ENCODE data around the gene F7. TPM values are rescaled to one million over a fixed set of nuclear protein-coding genes. Genes with fewer than 3 reads are reported as not detected.
"Not testable (repeated sequence)": the region's sequence is repeated elsewhere in the genome, so short reads cannot be mapped to it uniquely, and the experiment has no call there.

F7 gene
- total RNA-seq, 1 experiment from 2014 or later, result 0.11 TPM

DNA sequence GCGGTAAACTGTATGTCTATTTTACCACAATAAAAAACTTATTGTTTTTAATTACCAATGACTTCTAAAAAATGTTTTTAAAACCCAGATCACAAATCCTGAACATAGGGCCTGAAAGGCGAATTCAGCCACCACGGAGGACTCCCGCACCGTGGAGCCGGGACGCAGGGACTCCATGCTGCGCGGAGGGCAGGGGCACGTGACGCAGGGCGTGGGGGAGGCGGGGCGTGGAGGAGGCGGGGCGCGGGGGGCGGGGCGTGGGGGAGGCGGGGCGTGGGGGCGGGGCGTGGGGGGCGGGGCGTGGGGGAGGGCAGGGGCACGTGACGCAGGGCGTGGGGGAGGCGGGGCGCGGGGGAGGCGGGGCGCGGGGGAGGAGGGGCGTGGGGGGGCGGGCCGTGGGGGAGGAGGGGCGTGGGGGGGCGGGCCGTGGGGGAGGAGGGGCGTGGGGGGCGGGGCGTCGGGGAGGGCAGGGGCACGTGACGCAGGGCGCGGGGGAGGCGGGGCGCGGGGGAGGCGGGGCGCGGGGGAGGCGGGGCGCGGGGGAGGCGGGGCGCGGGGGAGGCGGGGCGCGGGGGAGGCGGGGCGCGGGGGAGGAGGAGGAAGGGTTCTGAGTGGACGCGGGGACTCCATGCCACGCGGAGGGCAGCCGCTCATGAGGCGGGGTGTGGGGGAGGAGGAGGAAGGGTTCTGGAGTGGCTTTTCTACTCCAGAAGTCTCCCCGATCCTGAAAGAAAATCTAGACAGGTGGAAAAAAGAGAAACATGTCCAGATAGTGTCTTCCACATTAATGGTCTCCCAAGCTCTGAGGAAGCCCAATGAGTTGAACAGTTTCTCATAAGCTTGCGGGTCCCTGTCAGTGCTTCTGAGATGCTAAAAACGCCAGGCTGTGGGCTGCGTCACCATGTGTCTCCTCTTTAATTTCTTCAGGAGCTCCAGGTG is 48.5 kb downstream of the F7 start:
- DNase-seq (ENCODE audit: low read depth), result peak; percentile 66

DNA sequence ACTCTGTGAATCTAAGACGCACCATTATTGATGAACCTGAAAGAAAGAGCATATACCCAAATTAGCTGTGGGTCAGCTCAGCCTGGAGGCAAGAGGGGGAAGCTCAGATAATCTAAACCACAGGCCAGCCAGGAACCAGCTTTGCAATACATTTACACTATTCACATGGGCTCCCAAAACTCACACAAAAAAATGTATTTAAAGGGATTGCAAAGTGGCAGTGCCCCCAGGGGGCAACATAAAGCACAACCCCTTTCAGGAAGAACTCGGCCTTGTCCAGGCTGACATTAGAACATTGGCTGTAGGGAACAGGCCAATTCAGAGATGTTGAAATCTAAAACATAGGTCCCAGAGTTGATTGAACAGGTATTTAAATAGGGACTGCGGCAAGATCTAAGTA is 49.6 kb downstream of the F7 start:
- no peak for DNase-seq (ENCODE audit: low read depth)

DNA sequence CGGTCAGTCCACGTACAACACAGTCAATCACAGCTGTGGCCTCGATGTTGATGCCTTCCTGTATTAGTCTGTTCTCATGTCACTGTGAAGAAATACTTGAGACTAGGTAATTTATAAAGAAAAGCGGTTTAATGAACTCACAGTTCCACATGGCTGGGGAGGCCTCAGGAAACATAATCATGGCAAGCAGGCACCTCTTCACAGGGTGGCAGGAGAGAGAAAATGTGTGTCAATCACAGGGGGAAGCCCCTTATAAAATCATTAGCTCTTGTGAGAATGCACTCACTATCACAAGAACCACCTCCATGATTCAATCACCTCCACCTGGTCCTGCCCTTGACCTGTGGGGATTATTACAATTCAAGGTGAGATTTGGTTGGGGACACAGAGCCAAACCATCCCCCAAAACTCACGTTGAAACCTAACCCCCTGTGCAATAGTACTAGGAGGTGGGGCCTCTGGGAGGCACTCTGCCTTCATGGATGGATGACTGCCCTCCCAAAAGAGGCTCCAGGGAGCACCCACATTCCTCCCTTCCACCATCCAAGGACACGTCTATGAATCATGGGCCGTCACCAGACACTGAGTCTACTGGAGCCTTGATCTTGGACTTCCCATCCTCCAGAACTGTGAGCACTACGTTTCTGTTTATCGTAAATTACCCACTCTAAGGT is 50.5 kb downstream of the F7 start:
- no peak for DNase-seq (ENCODE audit: low read depth)

GRCh38 chr13:113157206-113157928 is 51.8 kb downstream of the F7 start:
- DNase-seq (ENCODE audit: low read depth), result peak; percentile 10

DNA sequence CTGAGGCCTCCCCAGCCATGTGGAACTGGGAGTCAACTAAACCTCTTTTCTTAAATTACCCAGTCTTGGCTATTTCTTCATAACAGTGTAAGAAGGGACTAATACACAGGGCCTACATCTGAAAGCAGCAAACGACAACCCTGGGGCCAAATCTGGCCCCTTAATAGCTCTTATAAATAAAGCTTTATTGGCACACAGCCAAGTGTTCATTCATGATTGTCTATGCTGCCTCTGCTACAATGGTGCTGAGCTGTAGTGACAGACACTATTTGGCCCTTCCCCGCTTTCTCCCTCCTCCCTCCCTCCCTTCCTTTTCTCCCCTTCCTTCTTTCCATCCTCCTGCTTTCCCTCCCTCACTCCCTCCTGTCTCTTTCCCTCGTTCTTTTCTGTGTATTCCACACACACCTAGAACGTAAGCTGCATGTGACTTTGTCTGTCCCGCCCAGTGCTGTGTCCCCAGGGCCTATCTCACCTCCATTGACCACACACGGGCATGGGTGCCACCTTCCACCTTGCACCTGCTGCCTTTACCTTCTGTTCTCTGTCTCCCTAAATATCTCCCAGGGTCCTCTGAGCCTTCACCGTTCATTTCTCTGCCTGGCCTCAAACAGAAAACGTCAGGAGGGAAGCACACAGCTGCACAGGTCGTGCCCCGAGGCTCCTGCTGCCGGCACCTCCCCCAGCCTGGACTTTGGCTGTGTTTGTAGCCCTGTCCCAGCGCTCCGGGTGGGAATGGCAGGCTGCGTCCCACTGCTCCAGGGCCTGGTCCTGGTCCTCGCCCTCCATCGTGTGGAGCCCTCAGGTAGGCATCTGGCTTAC is 52.5 kb downstream of the F7 start, which contains the start of gene PROZ:
TSS of gene PROZ (plus strand) at position 720 of the 819 bp plus-strand sequence. CDS start at position 733, 13 bp downstream.
- no peak for DNase-seq (ENCODE audit: low read depth)

DNA sequence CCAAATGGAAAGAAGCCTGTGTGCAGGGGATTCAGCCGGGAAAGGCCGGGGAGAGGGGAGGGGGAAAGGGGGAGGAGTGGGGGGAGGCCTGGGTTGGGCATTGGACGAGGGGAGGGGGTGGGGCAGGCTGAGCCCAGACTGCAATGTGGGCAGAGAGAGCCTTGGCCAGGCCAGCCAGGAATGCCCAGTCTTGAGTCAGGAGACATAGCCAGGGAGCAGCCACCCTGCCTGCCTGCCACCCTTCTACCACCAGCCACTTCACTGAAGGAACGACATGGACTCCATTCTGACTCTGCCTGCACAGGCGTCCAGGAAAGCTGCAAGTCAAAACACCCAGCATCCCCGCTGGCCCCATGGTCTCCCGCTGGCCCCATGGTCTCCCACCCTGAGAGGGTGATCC is 53.4 kb downstream of the F7 start:
- DNase-seq (ENCODE audit: low read depth), result no peak

GRCh38 chr13:113159701-113160100 is 54.1 kb downstream of the F7 start:
- DNase-seq (ENCODE audit: low read depth), result no peak

DNA sequence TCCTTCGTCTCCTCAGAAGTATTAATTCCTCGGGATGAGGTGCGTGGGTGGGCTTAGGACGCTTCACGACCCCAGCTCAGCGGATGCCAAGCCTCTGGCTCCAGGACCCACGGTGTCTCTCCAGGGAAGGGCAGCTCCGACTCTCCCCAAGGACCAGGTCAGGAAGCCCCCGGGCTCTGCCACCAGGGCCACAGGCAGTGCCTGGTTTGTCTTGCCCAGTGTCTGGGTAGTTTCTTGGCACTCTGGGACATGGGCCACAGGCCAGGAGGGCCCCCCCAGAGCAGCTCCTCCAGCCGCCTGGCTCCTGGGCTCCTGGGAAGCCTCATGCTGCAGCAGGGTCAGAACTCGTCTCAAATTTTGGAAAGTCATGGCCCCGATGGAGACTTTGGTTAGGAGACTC is 55.4 kb downstream of the F7 start:
- no peak for DNase-seq (ENCODE audit: low read depth)

GRCh38 chr13:113161433-113161832 is 55.8 kb downstream of the F7 start:
- no peak for DNase-seq (ENCODE audit: low read depth)

DNA sequence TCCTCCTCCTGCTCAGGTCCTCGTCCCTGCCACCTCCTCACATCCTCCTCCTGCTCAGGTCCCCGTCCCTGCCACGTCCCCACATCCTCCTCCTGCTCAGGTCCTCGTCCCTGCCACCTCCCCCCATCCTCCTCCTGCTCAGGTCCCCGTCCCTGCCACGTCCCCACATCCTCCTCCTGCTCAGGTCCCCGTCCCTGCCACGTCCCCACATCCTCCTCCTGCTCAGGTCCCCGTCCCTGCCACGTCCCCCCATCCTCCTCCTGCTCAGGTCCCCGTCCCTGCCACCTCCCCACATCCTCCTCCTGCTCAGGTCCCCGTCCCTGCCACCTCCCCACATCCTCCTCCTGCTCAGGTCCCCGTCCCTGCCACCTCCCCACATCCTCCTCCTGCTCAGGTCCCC is 56.4 kb downstream of the F7 start:
- not testable (repeated sequence) for DNase-seq (ENCODE audit: low read depth)

- no peak for DNase-seq (ENCODE audit: low read depth)
Measured at GRCh38 chr13:113162783-113163685, 57.4 kb downstream of the F7 start.

GRCh38 chr13:113164492-113164891 is 58.9 kb downstream of the F7 start:
- no peak for DNase-seq (ENCODE audit: low read depth)

- DNase-seq (ENCODE audit: low read depth), result no peak
Measured at GRCh38 chr13:113166266-113166665, 60.7 kb downstream of the F7 start.

- no peak for DNase-seq (ENCODE audit: low read depth)
Measured at GRCh38 chr13:113166681-113167080, 61.1 kb downstream of the F7 start.

DNA sequence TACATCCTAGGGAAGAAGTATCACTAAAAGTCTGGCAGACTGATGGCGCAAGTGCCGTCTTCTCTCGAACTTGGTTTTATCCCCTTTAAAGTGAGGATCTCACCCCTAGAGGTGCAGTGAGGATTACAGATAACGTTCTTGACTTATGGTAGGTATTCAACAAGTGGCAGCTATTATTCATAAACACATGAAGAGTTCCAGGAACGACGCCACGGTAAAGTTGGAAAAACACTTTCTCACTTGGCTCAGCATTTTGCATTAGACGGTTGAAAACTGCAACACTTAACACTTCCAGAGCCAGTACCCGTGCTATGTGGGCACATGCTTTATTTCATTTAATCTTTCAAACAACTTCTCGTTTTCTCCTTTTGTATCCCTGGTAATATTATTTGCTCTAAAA is 61.6 kb downstream of the F7 start:
- no peak for DNase-seq (ENCODE audit: low read depth)

GRCh38 chr13:113167575-113167974 is 62.0 kb downstream of the F7 start:
- no peak for DNase-seq (ENCODE audit: low read depth)

DNA sequence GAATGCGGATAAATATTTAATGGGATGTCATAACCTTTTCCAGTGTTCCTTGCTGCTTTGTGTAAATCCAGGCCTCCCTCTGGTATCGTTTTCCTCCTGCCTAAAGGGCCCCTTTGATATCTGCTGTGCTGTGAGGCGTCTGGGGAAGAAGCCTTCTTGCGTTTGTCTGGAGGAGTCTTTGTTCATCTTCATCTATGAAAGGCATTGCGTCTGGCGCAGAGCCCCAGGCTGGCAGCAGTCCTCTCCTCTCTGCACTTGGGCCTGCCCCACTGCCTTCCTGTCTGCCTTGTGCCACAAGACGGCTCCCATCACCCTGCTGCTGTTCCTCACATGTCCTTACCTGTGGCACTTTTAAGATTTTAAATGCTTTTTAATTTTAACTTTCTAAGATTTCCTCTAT is 62.6 kb downstream of the F7 start:
- DNase-seq (ENCODE audit: low read depth), result no peak

DNA sequence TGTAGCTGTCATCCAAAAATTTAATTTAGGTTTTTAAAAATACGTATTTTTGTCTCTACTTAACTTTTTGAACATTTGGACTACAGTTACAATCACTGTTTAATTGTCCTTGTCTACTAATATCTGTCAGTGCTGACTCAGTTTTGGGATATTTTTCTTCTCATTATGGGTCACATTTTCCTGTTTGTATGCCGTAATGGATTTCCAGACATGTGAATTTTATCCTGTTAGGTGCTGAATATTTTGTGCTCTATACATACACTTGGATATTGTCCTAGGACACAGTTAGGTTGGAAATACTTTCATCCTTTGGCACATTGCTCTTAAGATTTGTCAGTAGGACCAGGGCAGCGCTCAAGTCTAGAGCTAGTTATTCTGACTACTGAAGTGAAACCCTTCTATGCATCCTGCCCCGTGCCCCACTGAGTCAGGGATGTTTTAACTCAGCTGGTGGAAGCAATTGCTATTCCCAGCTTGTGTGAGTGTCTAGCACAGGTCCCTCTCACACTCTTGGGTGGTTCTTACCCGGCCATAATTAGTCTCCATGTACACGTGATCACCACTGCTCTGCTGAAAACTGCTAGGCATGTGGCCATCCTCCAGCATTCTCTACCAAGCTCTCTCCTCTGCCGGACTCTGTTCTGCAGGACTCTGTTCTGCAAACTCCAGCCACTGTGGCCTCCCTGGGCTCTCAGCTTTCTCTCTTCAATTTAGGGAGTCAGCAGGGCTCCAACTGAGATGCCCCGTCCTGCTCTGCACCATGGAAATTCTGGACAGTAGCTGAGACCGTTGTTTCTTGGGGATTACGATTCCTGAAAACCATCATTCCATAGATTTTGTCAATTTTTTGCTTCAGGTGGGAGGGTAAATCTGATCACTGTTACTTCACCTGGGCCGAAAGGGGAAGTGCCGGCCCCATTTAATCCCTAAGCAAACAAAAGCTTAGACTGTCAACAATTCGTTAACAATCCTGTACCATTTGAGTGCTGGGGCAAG is 64.0 kb downstream of the F7 start:
- DNase-seq (ENCODE audit: low read depth), result no peak
